ENCODE data around the gene NOP53. TPM values are rescaled to one million over a fixed set of nuclear protein-coding genes. Genes with fewer than 3 reads are reported as not detected.
A peak's percentile ranks its signal among the peaks of the same experiment; 100 is the strongest.

NOP53 gene
- total and polyA plus RNA-seq, 9 of the 15 experiments (the other 6 are each of a cell fraction or from before 2014, with no cell fraction given) = 6.5 to 274 (median 145) TPM

DNA sequence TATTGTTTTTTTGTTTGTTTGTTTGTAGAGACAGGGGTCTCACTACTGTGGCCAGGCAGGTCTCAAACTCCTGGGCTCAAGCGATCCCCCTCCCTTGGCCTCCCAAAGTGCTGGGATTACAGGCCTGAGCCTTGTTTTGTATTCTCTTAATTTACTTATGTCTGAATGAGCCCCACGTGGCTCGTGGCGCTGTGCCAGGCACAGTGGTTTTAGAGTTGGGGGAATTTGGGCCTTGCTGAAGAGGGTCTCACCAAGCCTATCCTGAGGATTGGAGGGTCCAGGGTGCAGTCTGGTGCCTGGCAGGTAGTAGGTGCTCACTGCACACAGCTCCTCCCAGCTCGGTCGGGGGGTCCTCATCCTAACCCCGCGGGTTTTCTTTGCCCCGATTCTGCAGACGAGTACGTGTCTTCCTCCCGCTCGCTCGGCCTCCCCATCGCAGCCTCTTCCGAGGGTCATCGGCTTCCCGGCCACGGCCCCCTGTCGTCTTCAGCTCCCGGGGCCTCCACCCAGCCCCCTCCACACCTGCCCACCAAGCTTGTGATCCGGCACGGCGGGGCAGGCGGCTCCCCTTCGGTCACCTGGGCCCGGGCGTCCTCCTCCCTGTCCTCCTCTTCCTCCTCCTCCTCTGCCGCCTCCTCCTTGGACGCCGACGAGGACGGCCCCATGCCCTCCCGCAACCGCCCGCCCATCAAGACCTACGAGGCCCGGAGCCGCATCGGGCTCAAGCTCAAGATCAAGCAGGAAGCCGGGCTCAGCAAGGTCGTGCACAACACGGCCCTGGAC lies 44.2 kb upstream of the NOP53 start:
- WGBS (ENCODE audit: insufficient coverage, low coverage, missing lambda C conversion rate) = 81% methylated on average over 11 of the region's 43 CpGs
- intact Hi-C loops (cut with micrococcal nuclease) = no loop called here
- in situ Hi-C loops (cut with MboI) = no loop called here

More for the DNA sequence above, 44.2 kb upstream of the NOP53 start:
- ATAC-seq (no peak), DNase-seq (ENCODE audit: extremely low read depth in 1 of 4, low spot score in 3 of 4) (no peak), FAIRE-seq (no peak)
- Histone ChIP-seq H3K9ac (ENCODE audit: insufficient read depth in 1 of 2, low read depth in 2 of 2, low read length in 2 of 2) (no peak overlapping the region; a peak in 1 of 4 replicates), H4K20me1 (replicated peaks; ENCODE audit: control insufficient read depth, insufficient read depth, low read length) (no peaks in the 10 kb centered on the region), H3K4me1 (replicated peaks in 1 of 2; ENCODE audit: control insufficient read depth in 2 of 2, insufficient read depth in 2 of 2, low read length in 2 of 2) (peaks cover 0 to 20% of the 10 kb centered on the region in 2 experiments; a peak in 1 of 5 replicates), H3K9me1 (ENCODE audit: control insufficient read depth, insufficient read depth, low read length) (no peaks in the 10 kb centered on the region), H3K4me3 (no peak overlapping the region), H3K36me3 (ENCODE audit: control insufficient read depth, insufficient read depth, low read length) (peaks cover 27% of the 10 kb centered on the region; the same call in 2 of the 3 replicates), H3K4me2 (ENCODE audit: insufficient read depth, low read length) (no peak overlapping the region), H3K27ac (ENCODE audit: extremely low read depth, low read depth, low read length) (no peak overlapping the region), H3K27me3 (ENCODE audit: control insufficient read depth in 2 of 2, insufficient read depth in 2 of 2, low read length in 2 of 2) (no peaks in the 10 kb centered on the region), H3K9me3 (replicated peaks; ENCODE audit: control insufficient read depth, insufficient read depth, low read depth, low read length) (no peaks in the 10 kb centered on the region), H3K79me2 (ENCODE audit: control insufficient read depth, insufficient read depth, low read length) (no peaks in the 10 kb centered on the region), H2AFZ (ENCODE audit: low read depth, low read length) (no peak overlapping the region)
- CTCF ChIA-PET (ENCODE audit: low intra/inter-chr PET ratio) = interaction anchor here (2.0 to 5.6 kb wide), 2 partner anchors 42 to 264 kb away, joined by 6 to 79 read pairs; no protein-coding TSS in a partner anchor
- POLR2A ChIA-PET = no interaction called here
- no peak for TF ChIP-seq GATAD2B (IDR thresholded peaks at IDR 0.05; ENCODE audit: borderline replicate concordance)
- no peak for TF ChIP-seq GABPA (tag; conservative IDR thresholded peaks at IDR 0.05; ENCODE audit: low read depth)
- TF ChIP-seq ZEB2 (IDR thresholded peaks at IDR 0.05) = no peak
- no peak for TF ChIP-seq EZH2 (IDR thresholded peaks at IDR 0.05; ENCODE audit: borderline replicate concordance, low read depth, low read length)
- TF ChIP-seq, protein P1, sequence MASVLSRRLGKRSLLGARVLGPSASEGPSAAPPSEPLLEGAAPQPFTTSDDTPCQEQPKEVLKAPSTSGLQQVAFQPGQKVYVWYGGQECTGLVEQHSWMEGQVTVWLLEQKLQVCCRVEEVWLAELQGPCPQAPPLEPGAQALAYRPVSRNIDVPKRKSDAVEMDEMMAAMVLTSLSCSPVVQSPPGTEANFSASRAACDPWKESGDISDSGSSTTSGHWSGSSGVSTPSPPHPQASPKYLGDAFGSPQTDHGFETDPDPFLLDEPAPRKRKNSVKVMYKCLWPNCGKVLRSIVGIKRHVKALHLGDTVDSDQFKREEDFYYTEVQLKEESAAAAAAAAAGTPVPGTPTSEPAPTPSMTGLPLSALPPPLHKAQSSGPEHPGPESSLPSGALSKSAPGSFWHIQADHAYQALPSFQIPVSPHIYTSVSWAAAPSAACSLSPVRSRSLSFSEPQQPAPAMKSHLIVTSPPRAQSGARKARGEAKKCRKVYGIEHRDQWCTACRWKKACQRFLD (CRISPR knock-in tag; IDR thresholded peaks at IDR 0.05) = no peak
- TF ChIP-seq FOXP1 (CRISPR knock-in tag; IDR thresholded peaks at IDR 0.05) = no peak
- peak; percentile 60 for TF ChIP-seq NFIC (IDR thresholded peaks at IDR 0.05)
- no peak for TF ChIP-seq PYGO2 (tag; IDR thresholded peaks at IDR 0.05)
- 0 out of 2 replicates have a peak, but pooled peaks have one; percentile 24 for TF ChIP-seq ZNF121 (CRISPR knock-in tag; conservative IDR thresholded peaks at IDR 0.05)
- no TSS peak for BruUV-seq (replicated peaks)
